ENCODE data around the gene TEX54.
"Not testable (repeated sequence)": the region's sequence is repeated elsewhere in the genome, so short reads cannot be mapped to it uniquely, and the experiment has no call there.

TEX54 gene

DNA sequence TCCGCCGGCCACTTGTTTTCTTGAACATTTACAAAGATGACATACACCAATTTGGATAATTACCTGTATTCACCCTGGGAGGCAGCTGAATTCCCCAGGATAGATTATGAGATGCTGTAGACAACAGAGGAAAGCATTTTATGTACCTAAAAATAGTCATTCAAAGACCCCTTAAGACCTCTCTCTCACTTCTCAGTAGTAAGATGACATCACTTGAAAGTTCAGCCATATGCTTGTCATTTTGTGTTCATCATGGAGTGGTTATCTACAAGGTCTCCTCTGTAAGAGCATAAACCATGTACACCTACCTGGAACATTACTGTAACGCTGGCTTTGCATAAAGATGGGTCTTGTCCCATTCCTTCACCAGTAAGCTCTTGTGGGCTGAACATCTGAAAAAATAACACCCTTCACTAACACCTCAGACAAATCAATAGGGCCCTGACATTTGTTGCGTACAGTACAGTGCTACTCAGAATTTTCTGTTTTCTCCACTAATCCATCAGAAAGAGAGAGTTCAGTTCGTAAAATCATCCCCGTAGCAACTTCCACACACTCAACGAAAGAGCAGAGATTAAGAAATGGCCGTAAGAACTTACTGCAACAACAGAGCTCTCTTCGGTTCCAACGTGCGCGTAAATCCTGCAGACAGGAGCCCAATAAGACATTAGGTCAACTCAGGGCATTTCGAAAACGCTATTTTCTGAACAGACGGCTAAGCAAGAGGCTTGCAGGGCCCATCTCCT, 22.4 kb upstream of the TEX54 start:
- FAIRE-seq, result no peak

GRCh38 chr11:62854013-62854824, 21.6 kb upstream of the TEX54 start:
- no peak for FAIRE-seq

- no peak for FAIRE-seq
These were observed 20.8 kb upstream of the TEX54 start for GRCh38 chr11:62853279-62853965.

- FAIRE-seq, result no peak
These were observed 20.0 kb upstream of the TEX54 start for GRCh38 chr11:62852523-62853188.

- no peak for FAIRE-seq
These were observed 19.3 kb upstream of the TEX54 start for GRCh38 chr11:62851807-62852522.

DNA sequence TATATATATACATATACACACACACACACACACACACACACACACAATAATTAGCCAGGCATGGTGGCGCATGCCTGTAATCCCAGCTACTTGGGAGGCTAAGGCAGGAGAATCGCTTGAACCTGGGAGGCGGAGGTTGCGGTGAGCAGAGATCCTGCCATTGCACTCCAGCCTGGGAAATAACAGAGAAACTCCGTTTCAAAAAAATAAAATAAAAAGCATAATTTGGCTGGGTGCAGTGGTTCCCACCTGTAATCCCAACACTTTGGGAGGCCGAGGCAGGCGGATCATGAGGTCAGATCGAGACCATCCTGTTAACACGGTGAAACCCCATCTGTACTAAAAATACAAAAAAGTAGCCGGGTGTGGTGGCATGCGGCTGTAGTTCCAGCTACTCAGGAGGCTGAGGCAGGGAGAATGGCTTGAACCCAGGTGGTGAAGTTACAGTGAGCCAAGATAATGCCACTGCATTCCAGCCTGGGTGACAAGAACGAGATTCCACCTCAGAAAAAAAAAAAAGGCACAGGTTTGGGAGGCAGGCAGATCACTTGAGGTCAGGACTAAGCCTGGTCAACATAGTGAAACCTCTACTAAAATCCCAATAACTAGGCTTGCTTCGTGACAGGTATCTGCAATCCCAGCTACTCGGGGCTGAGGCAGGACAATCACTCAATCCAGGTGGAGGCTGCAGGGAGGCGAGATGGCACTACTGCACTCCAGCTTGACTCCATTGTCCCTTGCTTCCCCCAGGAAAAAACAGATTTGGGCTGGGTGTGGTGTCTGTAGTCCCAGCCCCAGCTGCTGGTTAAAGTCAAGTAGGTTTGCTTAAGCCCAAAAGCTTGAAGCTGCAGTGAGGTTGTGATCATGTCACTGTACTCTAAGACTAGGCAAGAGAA, 18.5 kb upstream of the TEX54 start:
- FAIRE-seq, result no peak

GRCh38 chr11:62847767-62848314, 15.2 kb upstream of the TEX54 start:
- no peak for FAIRE-seq

DNA sequence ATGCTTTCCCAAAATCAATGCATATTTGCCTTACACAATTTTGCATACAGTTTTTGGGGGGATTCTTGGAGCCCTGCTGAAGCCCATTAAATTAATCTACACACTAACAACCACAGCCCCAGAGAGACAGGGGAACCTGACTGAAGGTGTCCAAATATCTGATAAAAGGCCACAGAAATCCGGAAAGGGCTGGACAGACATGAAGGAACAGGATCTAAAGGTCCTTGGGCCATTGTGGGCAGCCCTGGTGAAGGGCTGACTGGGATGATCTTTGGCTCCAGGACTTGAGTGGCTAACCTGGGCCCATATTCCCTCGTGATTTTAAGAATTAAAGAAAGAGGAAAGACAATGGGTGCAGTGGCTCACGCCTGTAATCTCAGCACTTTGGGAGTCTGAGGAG, 13.5 kb upstream of the TEX54 start:
- FAIRE-seq, result no peak

GRCh38 chr11:62844154-62844553, 11.5 kb upstream of the TEX54 start:
- no peak for FAIRE-seq

GRCh38 chr11:62843466-62843865, 10.8 kb upstream of the TEX54 start:
- FAIRE-seq, result no peak

DNA sequence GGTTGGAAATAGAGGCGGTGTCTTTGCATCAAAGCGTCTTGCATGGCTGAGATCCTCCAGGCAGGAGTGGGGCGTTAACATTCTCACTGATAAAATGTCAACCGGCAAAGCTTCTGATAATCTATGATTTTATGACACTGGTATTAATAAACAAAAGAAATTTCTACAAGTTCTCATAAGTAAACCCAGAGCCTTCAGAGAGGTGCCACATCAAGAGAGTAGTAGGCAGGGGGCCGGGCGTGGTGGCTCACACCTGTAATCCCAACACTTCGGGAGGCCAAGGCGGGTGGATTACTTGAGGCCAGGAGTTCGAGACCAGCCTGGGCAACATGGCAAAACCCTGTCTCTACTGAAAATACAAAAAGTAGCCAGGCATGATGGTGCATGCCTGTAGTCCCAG, 10.2 kb upstream of the TEX54 start:
- FAIRE-seq, result not testable (repeated sequence)

GRCh38 chr11:62842171-62842741, 9.6 kb upstream of the TEX54 start:
- no peak for FAIRE-seq

DNA sequence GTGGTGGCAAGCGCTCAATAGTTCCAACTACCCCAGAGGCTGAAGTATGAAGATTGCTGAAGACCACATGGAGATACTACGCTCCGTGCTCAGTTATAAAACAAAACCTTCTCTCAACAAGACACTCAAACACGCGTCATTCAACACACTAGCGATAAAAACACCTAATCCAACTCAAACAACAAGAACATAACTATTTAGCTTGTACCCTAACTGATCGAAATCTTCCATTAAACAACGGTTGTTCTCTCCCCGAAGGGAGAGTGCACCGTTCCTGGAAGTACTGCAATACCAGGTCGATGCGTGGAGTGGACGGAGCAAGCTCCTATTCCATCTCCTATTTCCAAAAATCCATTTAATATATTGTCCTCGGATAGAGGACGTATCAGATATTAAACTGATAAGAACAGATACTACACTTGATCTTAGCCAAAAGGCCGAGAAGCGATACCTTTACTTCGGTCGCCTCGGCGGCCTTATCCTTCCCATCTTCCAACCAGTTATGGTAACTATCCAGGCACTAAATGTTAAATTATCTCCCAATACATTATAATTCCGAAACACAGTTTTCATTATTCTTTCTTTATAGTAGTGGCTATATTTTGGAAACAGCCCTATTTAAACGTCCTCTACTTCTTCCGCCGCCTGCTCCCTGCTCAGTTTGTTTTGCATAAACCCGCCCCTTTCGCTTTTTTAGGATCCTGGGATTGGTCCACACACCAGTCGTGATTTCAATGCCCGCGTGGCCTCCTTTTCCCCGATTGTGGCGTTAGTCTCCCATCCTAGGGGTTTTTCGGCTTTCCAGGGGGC, 8.9 kb upstream of the TEX54 start:
- FAIRE-seq, result peak; percentile 97

GRCh38 chr11:62840721-62841360, 8.2 kb upstream of the TEX54 start:
- not testable (repeated sequence) for FAIRE-seq

DNA sequence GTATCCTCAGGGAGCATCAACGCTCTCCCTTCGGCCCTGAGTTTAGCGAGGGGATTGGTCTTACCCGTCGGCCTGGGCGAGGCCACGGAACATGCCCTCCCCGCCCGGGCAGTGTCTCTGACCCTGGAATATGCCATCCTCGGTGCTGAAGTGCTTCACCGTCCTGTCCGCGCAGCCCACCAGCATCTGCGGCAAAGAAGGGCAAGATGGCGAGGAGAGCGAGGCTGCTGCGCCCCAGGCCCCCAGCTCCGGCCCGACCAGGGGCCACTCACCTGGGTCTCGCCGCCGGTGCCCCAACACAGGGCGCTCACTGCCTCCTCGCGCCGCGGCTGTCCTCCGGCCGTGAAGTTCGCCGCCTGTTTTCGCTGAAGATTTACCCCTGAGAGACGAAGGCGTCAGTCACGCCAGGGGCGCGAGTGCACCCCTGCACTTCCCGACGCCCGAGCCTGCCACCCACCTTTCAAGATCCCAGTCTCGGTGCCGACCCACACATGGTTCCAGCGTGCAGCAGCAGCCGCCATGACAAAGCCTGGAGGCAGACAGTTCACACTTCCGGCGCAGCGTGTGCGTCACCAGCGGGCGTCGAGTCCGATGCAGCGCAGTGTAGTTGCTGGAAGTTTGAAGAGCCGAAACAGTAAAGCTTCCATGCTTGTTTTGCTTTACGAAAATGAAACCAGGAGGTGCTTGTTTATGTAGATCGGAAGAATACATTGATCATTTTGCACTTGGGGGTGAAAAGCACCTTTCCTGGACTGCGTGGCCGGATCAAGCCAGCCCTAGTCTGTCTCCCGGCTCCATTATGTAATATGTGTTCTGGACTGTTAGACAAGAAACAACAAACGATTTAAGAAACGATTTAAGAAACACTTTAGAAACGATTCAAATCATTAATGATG, 6.7 kb upstream of the TEX54 start, which contains the start of gene WDR74:
WDR74 (minus strand) TSS at position 541 of the 896 bp plus-strand sequence; CDS start at position 521, 20 bp downstream.
- FAIRE-seq, result no peak

- no peak for FAIRE-seq
These were observed 2.7 kb upstream of the TEX54 start for GRCh38 chr11:62835336-62835735.

DNA sequence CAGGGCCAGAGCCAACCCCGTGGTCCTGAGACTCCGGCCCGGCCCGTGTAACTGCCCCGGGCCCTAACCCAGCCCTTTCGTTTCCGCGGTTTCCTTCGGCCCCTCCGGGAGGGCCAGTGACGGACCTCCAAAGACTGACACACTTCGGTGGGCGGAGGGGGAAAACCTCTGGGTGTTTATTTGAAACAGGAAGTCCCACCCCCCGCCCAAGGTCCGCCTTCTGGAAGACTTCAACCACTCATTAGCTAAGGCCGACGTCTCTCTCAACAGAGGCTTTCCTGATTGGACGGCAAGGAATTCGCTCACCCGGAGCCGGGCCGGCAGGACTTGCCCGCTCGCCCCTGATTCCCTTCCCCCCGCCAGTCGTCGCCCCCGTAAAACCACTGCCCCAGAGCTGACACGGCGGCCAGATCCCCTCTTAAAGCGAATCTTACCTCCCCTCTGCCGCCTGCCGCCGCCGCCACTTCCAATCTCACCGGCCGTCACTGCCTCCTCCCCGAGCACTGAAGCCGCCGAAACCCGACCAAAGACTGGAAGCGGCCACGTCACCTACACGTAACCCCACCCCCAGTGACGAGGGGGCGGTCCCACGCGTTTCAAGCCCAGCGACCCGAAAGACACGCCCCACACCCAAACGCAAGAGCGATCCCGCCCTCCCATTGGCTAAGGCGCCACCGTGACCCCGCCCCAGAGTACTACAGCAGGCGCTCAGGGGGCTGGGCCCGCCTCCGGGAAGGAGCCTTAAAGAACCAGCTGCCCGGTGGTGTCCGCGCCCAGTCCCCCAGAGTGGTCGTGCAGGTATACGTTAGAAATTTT, 913 bp downstream of the TEX54 start, which contains the start of gene STX5:
STX5 (minus strand) TSS at position 532 of the 816 bp plus-strand sequence. CDS start 808 bp downstream, outside the sequence.
- peak; percentile 91 for FAIRE-seq

Data from A204.1 (cell line).